GM13976 (cell line): ENCODE data around the gene HSPA12A.

ENCODE experiments used
- DNase-seq: peaks from one replicate; pipeline ENCODE4 v3.0.0; 2012; ENCODE audit warnings: low spot score
- CTCF ChIP-seq: IDR thresholded peaks from 2 replicates; pipeline ENCODE4 v1.5.1; 2012; ENCODE audit warnings: borderline replicate concordance, mild to moderate bottlenecking; ENCODE audit not compliant: insufficient read depth; ENCODE audit errors: extremely low read depth, missing control alignments, control extremely low read depth
- in situ Hi-C: fragments of 300-500 bp; cut with MboI; formaldehyde crosslinking; loops from one replicate; pipeline ENCODE4 v1.12.0; 2022; ENCODE audit warnings: low sequenced_read_pairs, mixed read lengths, inconsistent platforms; ENCODE audit not compliant: unreplicated experiment

HSPA12A gene

GRCh38 chr10:116629340-116629739 lies 113.0 kb downstream of the HSPA12A start:
- no peak for DNase-seq
- in situ Hi-C loops = no loop called here
- no peak for TF ChIP-seq CTCF

- DNase-seq = no peak
- in situ Hi-C loops = no loop called here
Measured at GRCh38 chr10:116627386-116627933, 114.9 kb downstream of the HSPA12A start.

GRCh38 chr10:116626815-116627214 lies 115.6 kb downstream of the HSPA12A start:
- no peak for DNase-seq
- in situ Hi-C loops = no loop called here
- TF ChIP-seq CTCF = no peak

More at GRCh38 chr10:116627386-116627933, 114.9 kb downstream of the HSPA12A start:
- TF ChIP-seq CTCF = no peak

- in situ Hi-C loops = no loop called here
Measured at GRCh38 chr10:116625845-116626244, 116.5 kb downstream of the HSPA12A start.

GRCh38 chr10:116621934-116622655 lies 120.3 kb downstream of the HSPA12A start:
- in situ Hi-C loops = no loop called here
- TF ChIP-seq CTCF = no peak
- DNase-seq = no peak

More at GRCh38 chr10:116625845-116626244, 116.5 kb downstream of the HSPA12A start:
- DNase-seq = no peak
- no peak for TF ChIP-seq CTCF

- no peak for TF ChIP-seq CTCF
- in situ Hi-C loops = no loop called here
- DNase-seq = no peak
Measured at GRCh38 chr10:116621476-116621875, 120.9 kb downstream of the HSPA12A start.
